Measurements from ENCODE around the gene FAM168A.

- TF ChIP-seq CTCF (conservative IDR thresholded peaks at IDR 0.05; ENCODE audit: low read length): no peak
- no peak for TF ChIP-seq EZH2phosphoT487 (IDR thresholded peaks at IDR 0.05; ENCODE audit: borderline replicate concordance, low read depth, low read length)
These were observed 102.2 kb downstream of the FAM168A start for GRCh38 chr11:73495731-73496130.
